ENCODE results near the gene ZBTB2.

GRCh38 chr6:151326116-151326825 lies 65.1 kb downstream of the ZBTB2 start:
- TF ChIP-seq, protein P1, sequence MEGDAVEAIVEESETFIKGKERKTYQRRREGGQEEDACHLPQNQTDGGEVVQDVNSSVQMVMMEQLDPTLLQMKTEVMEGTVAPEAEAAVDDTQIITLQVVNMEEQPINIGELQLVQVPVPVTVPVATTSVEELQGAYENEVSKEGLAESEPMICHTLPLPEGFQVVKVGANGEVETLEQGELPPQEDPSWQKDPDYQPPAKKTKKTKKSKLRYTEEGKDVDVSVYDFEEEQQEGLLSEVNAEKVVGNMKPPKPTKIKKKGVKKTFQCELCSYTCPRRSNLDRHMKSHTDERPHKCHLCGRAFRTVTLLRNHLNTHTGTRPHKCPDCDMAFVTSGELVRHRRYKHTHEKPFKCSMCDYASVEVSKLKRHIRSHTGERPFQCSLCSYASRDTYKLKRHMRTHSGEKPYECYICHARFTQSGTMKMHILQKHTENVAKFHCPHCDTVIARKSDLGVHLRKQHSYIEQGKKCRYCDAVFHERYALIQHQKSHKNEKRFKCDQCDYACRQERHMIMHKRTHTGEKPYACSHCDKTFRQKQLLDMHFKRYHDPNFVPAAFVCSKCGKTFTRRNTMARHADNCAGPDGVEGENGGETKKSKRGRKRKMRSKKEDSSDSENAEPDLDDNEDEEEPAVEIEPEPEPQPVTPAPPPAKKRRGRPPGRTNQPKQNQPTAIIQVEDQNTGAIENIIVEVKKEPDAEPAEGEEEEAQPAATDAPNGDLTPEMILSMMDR (IDR thresholded peaks at IDR 0.05): no peak
- TF ChIP-seq POLR2A (IDR thresholded peaks at IDR 0.05; ENCODE audit: low read depth): no peak
- TF ChIP-seq POLR2AphosphoS5 (IDR thresholded peaks at IDR 0.05): no peak

Measured in esophagus muscularis mucosa (tissue), 3 donors.